Measurements from ENCODE around the gene TNFRSF19. TPM values are rescaled to one million over a fixed set of nuclear protein-coding genes. Genes with fewer than 3 reads are reported as not detected.

The TNFRSF19 gene
- total RNA-seq, 1 experiment from 2014 or later = 0.54 TPM

GRCh38 chr13:23620613-23621315, 50.6 kb downstream of the TNFRSF19 start:
- no peaks in the 10 kb centered on the region for H3K4me1 ChIP-seq (ENCODE audit: control insufficient read depth, insufficient read depth, low read length)
- no peak for DNase-seq (ENCODE audit: low read depth, low spot score)
- no peaks in the 10 kb centered on the region for H3K9me3 ChIP-seq (ENCODE audit: control insufficient read depth, insufficient read depth, low read depth, low read length)
- POLR2A ChIA-PET = no interaction called here
- CTCF ChIA-PET = no interaction called here
- H3K4me3 ChIP-seq (ENCODE audit: low read depth in 2 of 2, low read length in 2 of 2) = no peak overlapping the region
- H3K27ac ChIP-seq (ENCODE audit: low read length) = no peak overlapping the region
- intact Hi-C loops (cut with micrococcal nuclease; ENCODE audit: unreplicated experiment) = no loop called here
- no TSS peak for BruUV-seq (replicated peaks)
- in situ Hi-C loops (cut with HindIII; ENCODE audit: low pct_unique_long_range_greater_than_20kb, low sequenced_read_pairs) = no loop called here
- no peaks in the 10 kb centered on the region for H3K36me3 ChIP-seq (ENCODE audit: control insufficient read depth, insufficient read depth, low read length)
- 0 out of 2 replicates have a peak, but pooled peaks have one; percentile 34 for ATAC-seq
- TF ChIP-seq TCF7L2 (IDR thresholded peaks at IDR 0.05; ENCODE audit: low read depth, low read length) (no peak), POLR2AphosphoS5 (IDR thresholded peaks at IDR 0.05; ENCODE audit: low read depth, low read length) (no peak)
- no peaks in the 10 kb centered on the region for H3K27me3 ChIP-seq (ENCODE audit: control insufficient read depth, insufficient read depth, low read length)

GRCh38 chr13:23621316-23621645, 51.1 kb downstream of the TNFRSF19 start:
- H3K36me3 ChIP-seq (ENCODE audit: control insufficient read depth, insufficient read depth, low read length) = no peaks in the 10 kb centered on the region
- no TSS peak for BruUV-seq (replicated peaks)
- intact Hi-C loops (cut with micrococcal nuclease; ENCODE audit: unreplicated experiment) (no loop called here), in situ Hi-C loops (cut with HindIII; ENCODE audit: low pct_unique_long_range_greater_than_20kb, low sequenced_read_pairs) (no loop called here)
- H3K27me3 ChIP-seq (ENCODE audit: control insufficient read depth, insufficient read depth, low read length) = no peaks in the 10 kb centered on the region
- POLR2A ChIA-PET = no interaction called here
- no peak overlapping the region for H3K4me3 ChIP-seq (ENCODE audit: low read depth in 2 of 2, low read length in 2 of 2)
- TF ChIP-seq CTCF (IDR thresholded peaks at IDR 0.05) (no peak), REST (IDR thresholded peaks at IDR 0.05; ENCODE audit: insufficient read depth in 1 of 2, low read depth in 2 of 2, low read length in 1 of 2) (no peak), POLR2AphosphoS5 (IDR thresholded peaks at IDR 0.05; ENCODE audit: low read depth, low read length) (no peak), TCF7L2 (IDR thresholded peaks at IDR 0.05; ENCODE audit: low read depth, low read length) (no peak), SIN3A (IDR thresholded peaks at IDR 0.05; ENCODE audit: borderline replicate concordance, insufficient read depth, low read depth, low read length) (no peak)
- H3K4me1 ChIP-seq (ENCODE audit: control insufficient read depth, insufficient read depth, low read length) = no peaks in the 10 kb centered on the region
- ATAC-seq (peak; percentile 82; the same call in 1 of the 2 replicates), DNase-seq (ENCODE audit: low read depth, low spot score) (peak; percentile 52)
- H3K9me3 ChIP-seq (ENCODE audit: control insufficient read depth, insufficient read depth, low read depth, low read length) = no peaks in the 10 kb centered on the region
- H3K27ac ChIP-seq (ENCODE audit: low read length) = no peak overlapping the region
- CTCF ChIA-PET = no interaction called here

GRCh38 chr13:23622985-23623384, 52.8 kb downstream of the TNFRSF19 start:
- Histone ChIP-seq H3K27ac (ENCODE audit: low read length) (no peak overlapping the region), H3K4me3 (ENCODE audit: low read depth in 2 of 2, low read length in 2 of 2) (no peak overlapping the region), H3K4me1 (ENCODE audit: control insufficient read depth, insufficient read depth, low read length) (no peaks in the 10 kb centered on the region), H3K36me3 (ENCODE audit: control insufficient read depth, insufficient read depth, low read length) (no peaks in the 10 kb centered on the region), H3K9me3 (ENCODE audit: control insufficient read depth, insufficient read depth, low read depth, low read length) (no peaks in the 10 kb centered on the region), H3K27me3 (ENCODE audit: control insufficient read depth, insufficient read depth, low read length) (no peaks in the 10 kb centered on the region)
- ChIA-PET CTCF (no interaction called here), POLR2A (no interaction called here)
- TF ChIP-seq REST (IDR thresholded peaks at IDR 0.05; ENCODE audit: insufficient read depth in 1 of 2, low read depth in 2 of 2, low read length in 1 of 2) (no peak), CTCF (IDR thresholded peaks at IDR 0.05) (no peak), SIN3A (IDR thresholded peaks at IDR 0.05; ENCODE audit: borderline replicate concordance, insufficient read depth, low read depth, low read length) (no peak), POLR2AphosphoS5 (IDR thresholded peaks at IDR 0.05; ENCODE audit: low read depth, low read length) (no peak), TCF7L2 (IDR thresholded peaks at IDR 0.05; ENCODE audit: low read depth, low read length) (no peak)
- DNase-seq (ENCODE audit: low read depth, low spot score) (no peak), ATAC-seq (no peak)
- intact Hi-C loops (cut with micrococcal nuclease; ENCODE audit: unreplicated experiment) (no loop called here), in situ Hi-C loops (cut with HindIII; ENCODE audit: low pct_unique_long_range_greater_than_20kb, low sequenced_read_pairs) (no loop called here)
- BruUV-seq (replicated peaks) = no TSS peak

Data from Panc1 (cell line).